IPS DF 4.7 (cell line): ENCODE data around the gene KRT39.
"Not testable (repeated sequence)": the region's sequence is repeated elsewhere in the genome, so short reads cannot be mapped to it uniquely, and the experiment has no call there.

Experiments
- DNase-seq: peaks from one replicate; pipeline ENCODE4 v3.0.0-alpha.2; 2013; ENCODE audit warnings: low spot score; ENCODE audit errors: extremely low read depth

Gene KRT39

GRCh38 chr17:40942553-40942952 lies 24.2 kb downstream of the KRT39 start:
- no peak for DNase-seq

- no peak for DNase-seq
Observed at GRCh38 chr17:40940266-40940665, 26.5 kb downstream of the KRT39 start.

DNA sequence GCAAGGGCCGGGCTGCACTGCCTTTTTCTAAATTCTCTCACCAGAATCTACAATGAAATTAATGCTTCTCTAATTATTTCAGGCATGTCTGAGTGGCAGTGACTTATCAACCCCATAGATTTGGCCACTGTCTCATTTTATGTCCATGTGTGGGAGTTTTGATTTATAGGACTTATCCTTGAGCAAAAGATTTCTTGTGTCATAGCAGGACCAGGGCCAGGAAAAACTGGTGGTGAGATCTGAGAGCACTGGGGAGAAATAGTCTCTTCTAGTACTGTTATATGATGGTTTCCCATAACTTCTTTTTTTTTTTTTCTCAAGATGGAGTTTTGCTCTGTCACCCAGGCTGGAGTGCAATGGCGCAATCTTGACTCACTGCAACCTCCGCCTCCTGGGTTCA lies 27.8 kb downstream of the KRT39 start:
- no peak for DNase-seq

DNA sequence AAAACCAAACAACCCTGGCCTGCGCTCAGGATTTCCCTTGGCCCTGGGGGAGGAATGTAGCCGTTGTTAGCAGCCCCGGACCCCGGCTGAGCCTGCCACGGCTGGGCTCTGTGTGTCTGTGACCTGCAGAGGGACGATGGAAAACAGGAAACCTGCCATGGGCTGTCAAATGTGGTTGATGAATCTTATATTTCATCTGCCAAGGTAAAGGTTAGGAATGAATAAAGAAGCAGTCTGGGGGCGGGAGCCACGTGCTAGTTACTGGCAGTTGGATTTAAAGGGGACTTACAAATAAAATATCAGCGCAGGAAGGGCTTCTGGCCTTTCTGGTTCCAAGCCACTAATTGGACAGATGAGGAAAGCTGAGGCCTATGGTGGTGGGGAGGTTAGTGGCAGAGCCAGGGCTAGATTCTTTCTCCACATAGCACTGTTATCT lies 29.3 kb downstream of the KRT39 start, which contains the start of gene KRT23:
TSS of gene KRT23 (minus strand) at position 263 of the 436 bp plus-strand sequence. CDS start 1,043 bp downstream, outside the sequence.
- no peak for DNase-seq

GRCh38 chr17:40936976-40937375 lies 29.8 kb downstream of the KRT39 start:
- DNase-seq: no peak

DNA sequence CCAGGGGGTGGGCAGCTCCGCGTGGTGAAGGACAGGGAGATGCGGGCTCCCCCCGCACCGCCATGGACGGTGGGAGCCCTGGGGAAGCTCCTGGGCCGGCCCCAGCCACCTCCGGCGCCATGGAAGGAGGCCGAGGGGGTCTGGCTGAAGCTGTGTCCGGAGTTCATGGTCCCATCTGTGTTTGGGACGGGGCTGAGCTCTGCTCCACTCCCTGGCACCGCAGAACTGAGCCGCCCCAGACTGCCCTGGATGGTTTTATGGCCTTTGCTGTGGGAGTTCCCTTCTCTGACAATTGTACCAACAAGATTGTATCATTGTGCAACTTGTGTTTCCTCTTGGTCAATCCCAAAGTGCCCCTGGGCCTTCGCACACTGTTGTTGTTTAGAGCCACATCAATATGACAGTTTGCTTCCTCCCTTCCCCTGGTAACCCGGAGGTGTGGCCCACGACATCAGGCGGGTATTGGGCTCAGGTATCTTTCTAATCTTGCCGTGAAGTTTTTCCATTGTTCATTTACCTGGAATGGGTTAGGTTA lies 30.2 kb downstream of the KRT39 start:
- no peak for DNase-seq

DNA sequence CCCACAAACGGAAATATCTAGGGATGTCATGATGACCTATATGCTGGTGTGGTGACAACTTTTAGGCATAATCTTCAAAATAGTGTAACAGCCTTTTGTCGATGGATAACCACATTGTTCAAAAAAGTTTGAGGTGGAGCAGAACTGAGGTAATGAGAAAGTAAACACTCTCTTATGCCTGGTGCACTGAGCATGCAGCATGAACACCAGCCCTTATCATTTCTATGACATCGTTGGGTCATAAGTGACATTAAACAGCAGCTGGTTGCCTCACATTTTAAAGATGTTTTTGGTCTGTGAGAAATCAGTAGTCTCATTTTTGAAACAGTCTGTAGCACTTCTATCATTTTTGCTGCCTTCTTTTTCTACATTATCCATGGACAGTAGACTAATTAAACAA lies 31.1 kb downstream of the KRT39 start:
- no peak for DNase-seq

DNA sequence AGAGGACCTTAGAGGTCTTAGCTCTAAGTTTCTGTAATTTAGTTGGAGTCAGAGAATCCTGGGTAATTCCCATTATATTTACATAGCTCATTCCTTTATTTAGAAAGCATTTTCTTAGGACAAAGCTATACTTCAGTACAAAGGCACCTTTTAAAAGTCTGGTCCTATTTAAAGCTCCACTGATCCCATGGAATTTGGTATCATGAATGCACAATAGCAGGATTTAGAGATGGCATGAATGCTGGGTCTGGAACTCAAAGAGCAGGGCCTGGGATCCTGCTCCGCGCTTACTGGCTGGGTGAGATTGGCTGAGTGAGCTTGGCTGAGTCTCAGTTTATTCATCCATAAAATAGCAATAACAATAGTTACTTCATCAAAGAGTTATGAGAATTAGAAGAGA lies 34.1 kb downstream of the KRT39 start:
- no peak for DNase-seq

DNA sequence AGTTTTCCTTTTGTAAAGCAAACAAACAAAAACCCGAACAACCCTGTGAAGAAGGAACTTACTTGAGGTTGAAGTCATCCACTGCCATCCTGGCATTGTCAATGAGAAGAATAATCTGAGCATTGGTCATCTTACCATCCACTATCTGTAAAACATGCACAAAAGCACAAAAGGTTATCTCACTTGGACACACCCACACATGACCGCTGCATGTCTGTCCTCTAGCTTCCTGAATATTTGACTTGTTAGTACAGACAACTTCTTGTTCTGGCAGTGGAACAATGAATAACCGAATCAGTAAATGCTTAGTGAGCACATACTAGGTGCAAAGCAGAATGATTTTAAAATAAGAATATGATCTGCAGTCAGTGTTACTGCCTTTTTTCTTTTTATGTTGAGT lies 35.4 kb downstream of the KRT39 start:
- no peak for DNase-seq

GRCh38 chr17:40926341-40926740 lies 40.4 kb downstream of the KRT39 start:
- DNase-seq: no peak

DNA sequence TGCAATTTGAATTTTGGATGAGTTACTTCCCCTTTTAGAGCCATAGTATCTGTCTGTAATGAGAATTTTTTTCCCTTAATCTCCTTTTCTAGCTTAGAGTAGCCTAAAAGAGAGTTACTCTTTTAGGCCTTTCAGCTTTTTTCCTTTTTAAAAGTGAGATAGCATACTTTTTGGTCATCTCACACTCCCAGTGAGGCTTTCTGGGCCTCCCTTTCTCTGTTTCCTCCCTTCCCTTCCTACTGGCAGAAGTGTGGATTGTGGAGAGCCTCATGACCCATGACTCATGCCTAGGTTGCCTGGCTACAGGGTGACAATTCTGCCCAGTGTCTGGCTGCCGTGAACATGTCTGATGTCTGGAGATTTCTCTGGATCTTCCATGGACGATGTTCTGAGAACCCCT lies 44.5 kb downstream of the KRT39 start:
- no peak for DNase-seq

DNA sequence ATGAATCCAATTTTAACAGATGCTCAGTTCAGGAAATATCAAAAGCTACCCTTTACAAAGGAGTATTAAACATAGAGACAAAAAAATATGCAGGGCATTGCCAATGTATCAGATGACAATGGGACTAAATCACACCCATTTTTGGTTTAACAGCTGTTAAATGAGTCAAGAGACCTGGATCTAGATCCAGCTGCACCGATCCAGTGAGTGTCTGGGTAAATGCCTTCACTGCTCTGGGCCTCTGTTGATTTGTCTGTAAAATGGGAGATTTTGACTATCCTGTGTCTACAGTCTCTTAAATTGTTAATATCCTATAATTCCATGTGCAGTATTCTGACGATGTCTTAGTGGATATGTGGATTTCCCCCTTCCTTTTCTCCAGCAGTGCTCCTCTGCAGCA lies 45.7 kb downstream of the KRT39 start:
- DNase-seq: no peak

GRCh38 chr17:40917116-40917515 lies 49.6 kb downstream of the KRT39 start:
- DNase-seq: not testable (repeated sequence)

GRCh38 chr17:40916366-40916765 lies 50.4 kb downstream of the KRT39 start:
- DNase-seq: no peak

DNA sequence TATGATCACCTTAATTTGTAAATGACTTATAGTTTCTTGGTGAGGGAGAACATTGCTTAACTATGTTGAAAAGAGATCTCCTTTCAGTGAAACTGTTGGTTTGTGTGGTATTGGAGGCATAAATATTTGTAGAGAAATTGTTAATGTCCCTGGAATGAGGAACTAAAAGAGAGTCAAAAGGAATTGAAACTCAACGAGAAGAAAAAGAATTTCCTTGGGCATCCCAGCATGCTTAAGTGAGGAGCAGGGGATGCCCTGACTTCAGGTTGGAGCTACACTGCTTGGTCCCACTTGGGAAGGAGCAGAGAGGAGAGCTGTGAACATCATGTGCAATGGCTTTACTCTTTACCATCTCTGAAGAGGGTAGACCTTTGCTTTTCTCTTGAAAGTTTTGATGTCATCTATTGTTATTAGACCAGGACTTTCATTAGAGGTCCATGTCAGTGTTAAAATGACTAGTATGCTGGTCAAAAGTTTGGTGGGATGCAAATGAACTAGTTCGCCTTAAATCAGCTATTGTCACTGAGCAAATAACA lies 51.0 kb downstream of the KRT39 start:
- no peak for DNase-seq

DNA sequence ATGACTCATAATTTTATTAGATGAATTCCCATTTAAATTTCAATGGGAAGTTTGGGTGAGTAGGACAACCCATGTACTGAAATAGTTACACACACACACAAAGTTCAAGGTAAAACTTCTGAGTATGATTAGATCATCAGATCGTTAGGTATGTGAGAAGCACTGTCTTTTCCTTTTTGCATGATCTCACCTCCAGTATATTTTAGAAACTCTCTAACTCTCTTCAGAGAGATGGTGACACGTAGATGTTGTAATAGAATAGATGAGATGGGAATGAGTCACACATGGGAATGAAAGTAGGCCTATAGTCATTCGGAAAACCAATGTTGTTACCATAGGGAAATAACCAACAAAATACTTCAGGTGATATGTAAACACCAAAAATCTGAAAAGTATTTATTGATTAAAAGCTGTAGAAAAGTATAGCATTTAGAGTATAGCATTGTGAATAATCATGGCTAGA lies 51.5 kb downstream of the KRT39 start:
- no peak for DNase-seq

DNA sequence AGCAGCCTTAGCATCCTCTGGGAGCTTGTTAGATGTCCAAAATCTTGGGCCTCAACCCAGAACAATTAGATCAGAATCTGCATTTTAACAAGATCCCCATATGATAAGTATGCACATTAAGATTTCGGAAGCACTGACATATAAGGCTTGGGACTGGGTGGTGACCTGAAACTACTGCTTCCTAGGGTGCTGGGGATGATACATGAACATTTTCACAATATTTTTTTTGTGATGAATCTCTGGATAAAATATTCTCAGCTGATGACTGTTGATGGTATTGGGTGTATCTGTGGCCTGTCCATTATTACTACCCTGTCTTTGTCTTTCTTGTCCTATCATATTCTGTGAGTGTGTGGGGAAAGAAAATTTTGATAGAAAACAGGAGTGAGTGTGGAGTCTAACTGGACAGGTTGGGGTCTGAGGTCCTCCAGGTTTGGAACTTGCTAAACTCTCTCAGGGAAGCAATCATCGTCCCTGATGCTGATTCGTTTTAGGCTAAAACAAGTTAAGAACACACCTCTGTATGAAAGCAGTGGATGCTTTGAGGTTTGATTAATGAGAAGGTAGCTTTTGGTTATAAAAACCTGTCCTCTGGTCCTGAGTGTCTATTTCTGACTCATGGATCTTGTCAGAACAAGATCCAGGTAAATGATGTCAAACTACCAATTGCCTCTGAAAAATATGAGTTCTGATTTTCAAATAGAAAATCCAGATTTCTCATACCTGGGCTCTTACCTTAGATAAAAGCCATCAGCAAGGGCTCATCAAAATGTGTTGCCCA lies 52.5 kb downstream of the KRT39 start:
- DNase-seq: no peak

GRCh38 chr17:40912486-40913210 lies 54.1 kb downstream of the KRT39 start:
- no peak for DNase-seq

DNA sequence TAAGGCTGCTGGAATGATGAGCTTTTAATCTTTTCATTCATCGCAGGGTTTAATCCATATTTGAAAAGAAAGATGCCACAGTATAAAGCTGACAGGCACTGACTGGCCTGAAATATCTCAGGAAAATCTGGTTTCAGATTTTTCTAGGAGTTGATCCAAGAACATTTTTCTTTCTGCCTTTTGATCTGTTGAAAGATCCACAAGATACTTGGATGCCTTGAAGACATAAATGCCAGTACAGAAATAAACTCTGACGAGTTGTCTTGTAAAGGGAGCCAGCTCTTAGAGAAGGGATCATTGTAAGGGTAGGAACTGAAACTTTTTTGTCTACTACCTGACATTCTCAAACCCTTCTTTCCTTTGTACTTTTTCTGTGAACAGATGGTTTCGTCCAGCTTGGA lies 56.3 kb downstream of the KRT39 start:
- DNase-seq: no peak

GRCh38 chr17:40909755-40910154 lies 57.0 kb downstream of the KRT39 start:
- DNase-seq: no peak

DNA sequence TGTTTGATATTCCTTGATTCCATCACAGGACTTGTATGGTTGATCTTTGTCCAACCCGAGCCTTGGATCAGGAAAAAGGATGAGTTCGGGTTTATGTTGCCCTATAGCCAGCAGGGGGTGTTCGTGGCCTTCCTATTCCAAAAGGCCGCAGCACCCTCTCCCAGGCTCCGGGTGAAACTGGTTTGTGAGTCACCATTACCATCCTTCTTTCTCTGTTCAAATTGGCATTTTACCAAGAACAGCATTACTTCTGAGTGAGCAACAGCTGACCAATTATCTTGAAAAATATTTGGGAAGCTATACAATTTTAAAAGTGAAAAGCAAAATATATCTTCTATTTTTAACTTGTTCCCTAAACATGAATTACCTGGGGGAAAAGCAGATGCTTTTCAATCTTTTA lies 57.4 kb downstream of the KRT39 start:
- DNase-seq: peak; percentile 41
